SW 1271 (cell line): ENCODE results near the gene SLC12A8.

ENCODE experiments used
- DNase-seq, 2 experiments: peaks; one replicate each; lab custom pipeline; 2025; lab: John Stamatoyannopoulos, UW

SLC12A8 gene

DNA sequence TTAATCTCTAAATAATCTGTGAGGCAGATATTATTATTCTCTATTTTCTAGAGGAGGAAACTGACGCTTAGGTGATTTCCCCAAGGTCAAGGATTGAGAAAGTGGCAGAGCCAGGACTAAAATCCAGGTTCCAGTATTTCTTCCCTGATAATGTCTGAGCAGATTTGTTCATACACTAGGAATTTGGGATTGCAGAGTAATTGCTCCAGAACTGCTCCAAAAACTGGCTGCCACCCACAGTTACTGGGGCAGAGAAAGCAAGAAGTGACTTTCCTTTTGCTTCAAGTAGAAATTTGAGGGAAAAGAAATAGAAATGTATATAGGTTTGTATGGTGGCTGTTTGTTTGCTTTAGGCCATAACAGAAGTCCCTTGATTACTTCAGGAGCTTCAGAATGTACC lies 60.6 kb downstream of the SLC12A8 start:
- no peak for DNase-seq

DNA sequence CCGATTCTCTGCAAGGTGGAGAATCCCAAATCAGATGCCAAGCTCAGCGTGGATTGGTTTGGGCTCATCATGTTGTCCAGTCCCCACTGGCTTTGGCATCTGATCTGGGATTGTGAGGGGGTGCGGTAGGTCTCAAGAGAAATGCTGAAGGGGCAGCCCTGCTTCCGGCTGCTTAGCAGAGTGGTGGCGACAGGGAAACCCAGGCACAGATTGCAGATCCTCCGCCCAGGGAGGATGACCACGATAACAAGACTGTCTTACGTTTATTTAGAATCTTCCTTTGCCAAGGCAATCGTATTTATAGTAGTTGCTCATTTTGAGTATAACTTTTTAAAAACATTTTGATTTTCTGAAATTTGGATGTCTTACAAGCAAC lies 61.1 kb downstream of the SLC12A8 start:
- DNase-seq: no peak

- DNase-seq: peak in 1 of 2 experiments; percentile 51
These were observed 61.8 kb downstream of the SLC12A8 start for GRCh38 chr3:125150525-125151441.

DNA sequence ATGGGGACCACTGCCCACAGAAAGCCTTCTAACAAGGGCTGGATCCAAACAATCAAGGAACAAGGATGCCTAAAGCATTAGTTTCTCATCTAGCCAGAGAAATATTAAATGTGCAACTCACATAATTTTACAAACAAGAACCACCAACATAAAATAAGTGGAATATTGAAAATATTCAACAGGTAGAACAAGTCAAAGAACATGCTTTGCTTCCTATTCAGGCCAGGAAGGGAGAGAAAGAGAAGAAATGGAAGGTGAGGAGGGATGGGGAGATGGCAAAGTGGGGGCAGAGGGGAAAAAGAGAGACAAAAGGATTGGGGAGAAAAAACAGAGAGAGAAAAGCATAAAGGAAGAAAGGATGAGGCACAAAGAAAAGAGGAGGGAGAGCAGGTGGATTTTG lies 63.1 kb downstream of the SLC12A8 start:
- DNase-seq: no peak

DNA sequence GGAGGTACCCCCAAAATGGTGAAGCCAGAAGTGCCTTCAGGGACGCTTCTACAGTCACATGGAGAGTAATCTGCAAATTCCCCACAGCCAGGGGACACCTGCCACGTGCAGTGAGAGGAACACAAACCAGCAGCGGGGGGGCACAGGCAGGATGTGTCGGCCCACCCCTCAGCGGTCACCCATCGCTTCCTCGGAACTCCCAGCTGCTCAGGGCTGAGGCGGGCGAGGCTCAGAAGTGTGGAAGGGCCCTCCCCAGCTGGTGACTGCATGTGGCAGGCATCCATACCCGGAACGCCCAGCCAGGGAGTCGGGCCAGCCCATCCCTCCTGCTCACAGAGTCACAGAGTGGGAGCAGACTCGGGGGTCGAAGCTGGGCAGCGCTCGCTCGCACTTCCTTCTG lies 63.7 kb downstream of the SLC12A8 start:
- no peak for DNase-seq

DNA sequence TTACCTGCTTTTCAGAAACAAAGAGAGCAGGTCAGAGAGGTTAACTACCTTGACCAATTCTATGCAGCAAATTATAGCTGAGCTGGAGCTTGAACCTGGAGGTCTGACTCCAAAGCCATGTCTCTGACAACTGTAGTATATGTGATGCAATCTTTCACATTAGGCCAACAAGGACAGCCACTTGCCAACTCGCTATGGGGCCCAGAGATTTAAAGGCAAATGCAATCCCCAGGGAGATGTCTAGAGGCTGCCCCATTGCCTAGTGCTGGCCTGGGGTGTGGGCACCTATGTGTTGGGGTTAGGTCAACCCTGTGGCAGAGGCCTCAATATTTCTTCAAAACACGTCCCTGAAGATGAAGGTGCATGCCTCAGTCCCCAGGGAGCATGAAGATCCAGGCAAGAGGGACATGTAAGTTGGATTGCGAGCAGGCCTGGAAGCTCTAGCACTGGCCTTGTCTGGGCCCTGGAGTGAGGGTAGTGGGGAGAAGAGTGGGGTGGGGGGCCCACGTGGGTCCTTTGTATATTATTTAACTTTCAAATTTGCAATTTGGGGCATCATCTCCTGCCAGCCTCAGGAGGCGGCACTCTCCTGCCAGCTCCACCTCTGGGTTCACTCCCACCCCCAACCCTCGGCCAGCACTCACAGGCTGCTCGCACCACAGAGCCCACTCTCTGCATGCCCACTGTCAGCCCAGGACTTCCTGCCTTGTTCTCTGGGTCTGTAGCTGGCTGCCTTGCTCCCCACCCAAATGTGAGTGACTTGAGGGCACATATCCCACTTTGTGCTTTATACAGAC lies 64.3 kb downstream of the SLC12A8 start:
- no peak for DNase-seq

DNA sequence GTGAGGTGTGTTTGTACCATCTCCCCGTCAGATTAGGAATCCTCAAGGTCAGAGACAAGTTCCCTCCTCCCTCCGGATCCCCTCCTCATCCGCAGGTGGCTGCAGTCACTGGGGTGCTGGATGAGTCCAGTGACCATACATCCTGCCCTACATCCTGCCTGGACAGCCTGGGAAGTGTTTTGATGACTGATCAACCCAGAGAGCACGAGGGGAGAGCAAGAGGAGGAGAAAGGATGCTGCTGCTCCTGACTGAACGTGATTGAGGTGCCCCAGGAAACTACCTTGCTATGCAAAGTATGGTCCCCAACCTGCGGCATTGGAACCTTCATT lies 65.1 kb downstream of the SLC12A8 start:
- DNase-seq: no peak

DNA sequence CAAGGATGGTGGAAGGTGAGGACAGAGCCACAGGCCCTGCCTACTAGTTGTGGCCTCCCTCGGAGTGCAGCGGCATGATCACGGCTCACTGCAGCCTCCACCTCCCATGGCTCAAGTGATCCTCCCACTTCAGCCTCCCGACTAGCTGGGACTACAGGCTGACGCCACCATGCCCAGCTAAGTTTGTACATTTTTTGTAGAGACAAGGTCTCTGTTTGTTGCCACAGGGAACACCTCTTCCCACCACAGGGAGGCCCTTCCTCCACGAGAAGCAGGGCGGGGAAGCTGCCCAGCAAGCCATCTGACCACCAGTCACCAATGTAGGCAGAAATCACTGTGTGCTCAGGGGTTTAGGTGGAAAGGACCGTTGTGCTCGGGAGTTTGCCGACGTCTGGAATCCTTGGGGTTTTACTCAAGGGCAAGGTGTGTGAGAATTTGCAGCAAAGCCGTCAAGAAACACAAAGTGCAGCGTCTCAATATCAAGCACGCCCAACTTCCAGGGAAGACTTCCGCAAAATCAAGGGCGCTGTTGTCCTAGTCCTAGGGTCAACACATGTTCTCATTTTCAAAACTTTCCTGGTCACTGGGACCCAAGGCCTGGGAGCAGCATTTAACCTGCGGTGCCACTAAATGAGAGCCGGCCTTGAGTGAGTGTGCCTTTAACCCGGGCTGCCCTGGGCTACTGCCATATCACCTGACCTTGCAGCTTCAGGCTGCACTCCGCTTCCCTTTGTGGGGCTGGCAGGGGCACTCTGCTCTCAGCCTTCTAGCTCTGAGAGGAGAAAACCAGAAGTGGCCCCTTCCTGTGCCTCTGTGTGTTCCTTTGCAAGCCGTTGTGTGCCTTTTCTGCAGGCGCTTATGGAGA lies 65.7 kb downstream of the SLC12A8 start:
- DNase-seq: no peak

- DNase-seq: no peak
These were observed 66.6 kb downstream of the SLC12A8 start for GRCh38 chr3:125145751-125146475.

GRCh38 chr3:125144653-125145314 lies 67.8 kb downstream of the SLC12A8 start:
- DNase-seq: no peak

DNA sequence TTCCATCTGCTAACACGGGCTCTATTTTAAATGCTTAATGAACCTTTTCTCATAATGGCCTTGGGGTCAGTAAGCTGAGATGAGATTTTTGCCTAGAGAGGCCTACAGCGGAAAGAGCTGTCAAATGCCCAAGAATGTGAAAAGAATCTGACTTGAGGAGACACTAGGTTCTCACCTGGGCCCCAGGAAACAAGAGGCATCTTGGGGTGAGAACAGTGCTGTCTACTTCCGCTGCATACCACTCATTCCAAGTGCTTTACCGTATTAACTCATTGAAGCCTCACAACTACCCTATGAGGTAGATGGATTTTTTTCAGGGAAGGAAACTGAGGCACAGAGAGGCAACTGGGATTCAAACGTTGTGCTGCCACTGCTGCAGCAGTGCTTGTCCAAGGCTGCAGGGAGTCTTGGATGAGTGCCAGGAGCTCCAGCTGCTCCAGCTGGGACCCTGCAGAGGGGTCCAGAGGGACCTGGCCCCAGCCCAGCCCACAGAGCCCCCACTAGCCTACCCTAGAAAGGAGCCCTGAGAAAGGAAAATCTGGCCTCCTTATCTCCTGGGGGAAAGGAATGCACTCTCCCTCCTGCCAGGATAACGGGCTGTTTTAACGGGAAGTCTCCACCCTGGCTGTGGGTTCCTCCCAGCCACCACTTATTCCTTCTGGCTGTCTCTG lies 68.4 kb downstream of the SLC12A8 start:
- no peak for DNase-seq

DNA sequence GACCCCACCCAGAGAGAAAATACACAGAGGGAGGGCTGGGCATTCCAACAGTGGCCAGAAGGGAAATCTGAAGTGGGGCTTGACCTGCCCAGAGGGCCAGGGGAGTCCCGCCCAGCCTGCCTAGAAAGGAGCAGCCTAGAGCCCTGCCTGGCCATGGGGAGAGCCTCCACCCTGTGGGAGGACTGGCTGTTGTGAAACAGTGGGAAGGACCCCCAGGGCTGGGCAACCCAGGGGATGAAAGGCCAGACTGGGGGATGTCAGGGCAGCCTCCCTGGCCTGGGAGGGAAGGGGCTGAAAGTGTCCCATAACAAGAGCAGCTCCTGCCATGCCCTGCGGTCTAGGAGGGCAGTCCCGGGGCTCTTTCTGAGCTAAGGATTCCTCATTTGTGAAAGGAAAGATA lies 69.0 kb downstream of the SLC12A8 start:
- DNase-seq: no peak

- DNase-seq: no peak
These were observed 69.6 kb downstream of the SLC12A8 start for GRCh38 chr3:125142940-125143339.

- no peak for DNase-seq
These were observed 70.1 kb downstream of the SLC12A8 start for GRCh38 chr3:125142420-125142778.

- no peak for DNase-seq
These were observed 70.7 kb downstream of the SLC12A8 start for GRCh38 chr3:125141596-125142419.

DNA sequence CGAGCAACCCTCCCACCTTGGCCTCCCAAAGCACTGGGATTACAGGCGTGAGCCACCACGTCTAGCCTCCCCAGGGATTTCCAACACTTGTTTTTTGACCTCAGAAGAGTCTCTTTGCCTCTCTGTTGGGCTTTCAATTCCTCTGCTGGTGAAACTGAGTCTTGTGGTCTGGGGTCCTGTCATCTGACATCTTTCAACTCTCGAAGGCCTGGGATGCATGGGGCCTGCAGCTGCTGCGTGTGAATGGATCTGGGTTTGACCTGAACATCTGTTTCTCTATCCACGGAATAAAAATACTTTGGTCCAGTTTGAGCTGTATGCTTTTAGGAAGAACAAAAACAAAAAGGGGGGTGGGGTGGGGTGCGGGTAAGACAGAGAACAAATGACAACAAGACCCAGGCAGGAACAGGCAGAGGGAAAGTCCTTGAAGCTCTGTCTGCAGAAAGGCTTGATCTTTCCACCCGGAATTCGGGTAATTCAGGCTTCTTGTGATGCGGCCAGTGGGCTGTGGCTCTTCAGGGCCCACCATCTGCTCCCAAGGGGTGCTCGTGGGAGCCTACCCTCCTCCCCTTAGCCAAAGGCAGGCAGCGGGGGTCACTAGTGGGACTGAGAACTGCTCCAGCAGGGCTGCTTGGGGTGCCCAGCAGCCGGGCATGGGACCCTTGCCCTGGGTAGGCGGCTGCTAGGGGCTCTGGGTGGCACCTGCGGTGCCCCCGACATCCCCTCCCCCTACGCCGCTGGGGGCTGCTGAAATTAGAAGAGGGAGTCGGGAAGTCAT lies 71.5 kb downstream of the SLC12A8 start:
- DNase-seq: no peak

- DNase-seq: no peak
These were observed 72.3 kb downstream of the SLC12A8 start for GRCh38 chr3:125140011-125140817.

- DNase-seq: no peak
These were observed 73.2 kb downstream of the SLC12A8 start for GRCh38 chr3:125139386-125139785.
